ENCODE results near the gene ANAPC2. TPM values are rescaled to one million over a fixed set of nuclear protein-coding genes. Genes with fewer than 3 reads are reported as not detected.

Gene ANAPC2
- total RNA-seq, 2 experiments from 2014 or later, result 34.8 to 90.4 TPM

DNA sequence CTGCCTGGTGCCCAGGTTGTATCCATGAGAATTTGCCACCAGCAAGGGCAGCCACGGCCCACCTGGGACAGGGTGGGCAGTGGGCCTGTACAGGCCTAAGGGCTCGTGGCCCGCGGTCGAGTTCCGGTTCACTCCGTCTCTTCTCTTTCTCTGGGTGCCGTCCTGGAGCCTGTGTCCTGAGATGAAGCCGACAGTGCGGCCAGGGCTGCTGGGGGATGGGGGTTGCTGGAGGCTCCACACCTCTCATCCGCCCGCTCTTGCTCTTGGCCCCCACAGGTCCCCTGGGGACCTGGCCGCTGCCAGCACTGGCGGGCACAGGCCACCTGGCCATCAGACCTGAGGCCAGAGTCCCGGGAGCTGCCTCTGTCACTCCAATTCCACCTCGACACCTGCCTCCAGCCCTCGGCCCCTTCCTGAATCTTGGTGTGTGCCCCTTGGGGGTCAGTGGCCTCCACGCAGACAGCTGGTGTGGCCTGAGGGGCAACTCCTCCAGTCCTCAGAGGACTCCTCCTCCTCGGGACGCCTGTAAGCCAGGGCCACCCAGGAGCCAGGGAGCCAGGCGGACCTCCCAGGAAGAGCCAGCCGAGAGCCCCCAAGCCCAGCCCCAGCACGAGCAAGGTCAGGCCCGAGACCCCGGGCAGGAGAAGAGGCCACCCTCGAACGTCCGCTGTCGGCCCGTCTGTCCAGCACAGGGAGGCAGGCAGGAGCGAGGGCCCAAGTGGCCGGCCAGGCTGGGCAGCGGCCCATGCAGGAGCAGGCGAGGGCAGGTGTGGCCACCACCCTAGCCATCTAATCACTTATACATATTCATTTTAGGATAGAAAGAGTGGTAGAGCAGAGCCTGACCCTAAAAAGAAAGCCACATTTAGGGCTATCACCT, 23.8 kb downstream of the ANAPC2 start:
- no peak overlapping the region for H3K4me2 ChIP-seq (ENCODE audit: low read length)
- H3K9me2 ChIP-seq (ENCODE audit: insufficient read depth, low read length), result no peaks in the 10 kb centered on the region
- no TSS peak for BruUV-seq (replicated peaks)
- no peaks in the 10 kb centered on the region for H3K36me3 ChIP-seq (ENCODE audit: insufficient read depth, low read length)
- no peaks in the 10 kb centered on the region for H4K20me1 ChIP-seq (ENCODE audit: insufficient read depth, low read length)
- intact Hi-C loops (cut with micrococcal nuclease; ENCODE audit: unreplicated experiment), result no loop called here
- H3K9me3 ChIP-seq (ENCODE audit: low read length), result no peaks in the 10 kb centered on the region
- DNase-seq (ENCODE audit: low spot score), result no peak
- H3K4me3 ChIP-seq (ENCODE audit: low read depth, low read length, poor library complexity, severe bottlenecking), result no peak overlapping the region
- no peak overlapping the region for H2AFZ ChIP-seq (ENCODE audit: low read length)
- peaks cover 5% of the 10 kb centered on the region for H3K4me1 ChIP-seq (ENCODE audit: insufficient read depth, low read length, poor library complexity, severe bottlenecking)
- no peak overlapping the region for H3K27ac ChIP-seq (ENCODE audit: low read depth, low read length, poor library complexity, severe bottlenecking)
- ChIA-PET CTCF (ENCODE audit: unreplicated experiment) (no interaction called here), POLR2A (no interaction called here)
- no peaks in the 10 kb centered on the region for H3K79me2 ChIP-seq (ENCODE audit: insufficient read depth, low read depth, low read length)
- TF ChIP-seq, protein P1, sequence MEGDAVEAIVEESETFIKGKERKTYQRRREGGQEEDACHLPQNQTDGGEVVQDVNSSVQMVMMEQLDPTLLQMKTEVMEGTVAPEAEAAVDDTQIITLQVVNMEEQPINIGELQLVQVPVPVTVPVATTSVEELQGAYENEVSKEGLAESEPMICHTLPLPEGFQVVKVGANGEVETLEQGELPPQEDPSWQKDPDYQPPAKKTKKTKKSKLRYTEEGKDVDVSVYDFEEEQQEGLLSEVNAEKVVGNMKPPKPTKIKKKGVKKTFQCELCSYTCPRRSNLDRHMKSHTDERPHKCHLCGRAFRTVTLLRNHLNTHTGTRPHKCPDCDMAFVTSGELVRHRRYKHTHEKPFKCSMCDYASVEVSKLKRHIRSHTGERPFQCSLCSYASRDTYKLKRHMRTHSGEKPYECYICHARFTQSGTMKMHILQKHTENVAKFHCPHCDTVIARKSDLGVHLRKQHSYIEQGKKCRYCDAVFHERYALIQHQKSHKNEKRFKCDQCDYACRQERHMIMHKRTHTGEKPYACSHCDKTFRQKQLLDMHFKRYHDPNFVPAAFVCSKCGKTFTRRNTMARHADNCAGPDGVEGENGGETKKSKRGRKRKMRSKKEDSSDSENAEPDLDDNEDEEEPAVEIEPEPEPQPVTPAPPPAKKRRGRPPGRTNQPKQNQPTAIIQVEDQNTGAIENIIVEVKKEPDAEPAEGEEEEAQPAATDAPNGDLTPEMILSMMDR (conservative IDR thresholded peaks at IDR 0.05; ENCODE audit: low read length), result no peak
- no peak for TF ChIP-seq EZH2phosphoT487 (IDR thresholded peaks at IDR 0.05; ENCODE audit: borderline replicate concordance, low read depth, low read length)

DNA sequence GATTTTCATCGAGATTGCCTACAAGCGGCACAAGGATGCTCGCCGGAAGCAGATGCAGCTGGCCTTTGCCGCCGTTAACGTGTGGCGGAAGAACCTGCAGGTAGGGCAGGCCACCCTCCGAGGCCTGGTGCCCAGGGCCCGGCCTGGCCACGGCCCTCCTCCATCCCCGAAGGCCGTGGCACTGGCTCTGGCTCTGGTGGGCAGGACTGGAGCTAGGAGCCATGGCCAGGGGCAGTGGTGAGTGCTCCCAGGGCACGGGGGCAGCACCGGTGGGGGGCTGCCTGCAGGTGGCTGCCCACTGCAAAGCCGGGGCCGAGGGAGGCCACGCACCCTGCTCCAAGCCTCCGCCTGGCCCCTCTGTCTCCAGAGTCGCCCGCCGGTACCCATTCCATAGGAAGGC, 24.6 kb downstream of the ANAPC2 start:
- Histone ChIP-seq H3K9me3 (ENCODE audit: low read length) (no peaks in the 10 kb centered on the region), H3K79me2 (ENCODE audit: insufficient read depth, low read depth, low read length) (no peaks in the 10 kb centered on the region), H3K4me2 (ENCODE audit: low read length) (no peak overlapping the region), H2AFZ (ENCODE audit: low read length) (no peak overlapping the region), H3K9me2 (ENCODE audit: insufficient read depth, low read length) (no peaks in the 10 kb centered on the region), H3K4me1 (ENCODE audit: insufficient read depth, low read length, poor library complexity, severe bottlenecking) (peaks cover 12% of the 10 kb centered on the region), H4K20me1 (ENCODE audit: insufficient read depth, low read length) (no peaks in the 10 kb centered on the region), H3K4me3 (ENCODE audit: low read depth, low read length, poor library complexity, severe bottlenecking) (no peak overlapping the region), H3K36me3 (ENCODE audit: insufficient read depth, low read length) (no peaks in the 10 kb centered on the region), H3K27ac (ENCODE audit: low read depth, low read length, poor library complexity, severe bottlenecking) (no peak overlapping the region)
- no TSS peak for BruUV-seq (replicated peaks)
- DNase-seq (ENCODE audit: low spot score), result no peak
- TF ChIP-seq, protein P1 (conservative IDR thresholded peaks at IDR 0.05; ENCODE audit: low read length), result no peak
- no peak for TF ChIP-seq EZH2phosphoT487 (IDR thresholded peaks at IDR 0.05; ENCODE audit: borderline replicate concordance, low read depth, low read length)
- ChIA-PET CTCF (ENCODE audit: unreplicated experiment) (no interaction called here), POLR2A (no interaction called here)
- intact Hi-C loops (cut with micrococcal nuclease; ENCODE audit: unreplicated experiment), result no loop called here

DNA sequence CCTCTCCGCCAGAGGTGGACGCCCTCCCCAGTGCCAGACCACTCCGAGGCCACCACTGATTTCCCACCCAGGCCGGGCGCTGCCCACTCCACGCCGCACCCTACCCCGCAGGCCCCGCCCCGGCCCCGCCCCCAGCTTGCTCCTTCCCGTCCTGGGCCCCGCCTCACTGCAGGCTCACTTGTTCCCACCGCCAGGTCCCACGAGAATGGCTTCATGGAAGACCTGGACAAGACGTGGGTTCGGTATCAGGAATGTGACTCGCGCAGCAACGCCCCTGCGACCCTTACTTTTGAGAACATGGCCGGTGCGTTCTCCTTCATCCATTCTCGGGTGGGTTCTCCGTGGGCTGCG, 25.0 kb downstream of the ANAPC2 start:
- Histone ChIP-seq H3K4me1 (ENCODE audit: insufficient read depth, low read length, poor library complexity, severe bottlenecking) (peaks cover 14% of the 10 kb centered on the region), H3K4me2 (ENCODE audit: low read length) (no peak overlapping the region)
- CTCF ChIA-PET (ENCODE audit: unreplicated experiment), result no interaction called here

More for the DNA sequence above, 25.0 kb downstream of the ANAPC2 start:
- intact Hi-C loops (cut with micrococcal nuclease; ENCODE audit: unreplicated experiment), result no loop called here
- Histone ChIP-seq H2AFZ (ENCODE audit: low read length) (no peak overlapping the region), H3K27ac (ENCODE audit: low read depth, low read length, poor library complexity, severe bottlenecking) (no peak overlapping the region), H3K4me3 (ENCODE audit: low read depth, low read length, poor library complexity, severe bottlenecking) (no peak overlapping the region), H3K79me2 (ENCODE audit: insufficient read depth, low read depth, low read length) (no peaks in the 10 kb centered on the region), H4K20me1 (ENCODE audit: insufficient read depth, low read length) (no peaks in the 10 kb centered on the region), H3K9me2 (ENCODE audit: insufficient read depth, low read length) (no peaks in the 10 kb centered on the region), H3K9me3 (ENCODE audit: low read length) (no peaks in the 10 kb centered on the region), H3K36me3 (ENCODE audit: insufficient read depth, low read length) (no peaks in the 10 kb centered on the region)
- POLR2A ChIA-PET, result no interaction called here
- BruUV-seq (replicated peaks), result no TSS peak
- TF ChIP-seq EZH2phosphoT487 (IDR thresholded peaks at IDR 0.05; ENCODE audit: borderline replicate concordance, low read depth, low read length), result no peak
- TF ChIP-seq, protein P1 (conservative IDR thresholded peaks at IDR 0.05; ENCODE audit: low read length), result no peak
- no peak for DNase-seq (ENCODE audit: low spot score)
